HG03064 (cell line): Measurements from ENCODE around the gene USP44.
"Not testable (repeated sequence)": the region's sequence is repeated elsewhere in the genome, so short reads cannot be mapped to it uniquely, and the experiment has no call there.

Experiments used
- ATAC-seq: cut with Tn5 transposase; IDR thresholded peaks from one replicate; pipeline ENCODE4 v1.9.1; 2021; ENCODE audit warnings: low read depth; ENCODE audit not compliant: unreplicated experiment

USP44 gene

DNA sequence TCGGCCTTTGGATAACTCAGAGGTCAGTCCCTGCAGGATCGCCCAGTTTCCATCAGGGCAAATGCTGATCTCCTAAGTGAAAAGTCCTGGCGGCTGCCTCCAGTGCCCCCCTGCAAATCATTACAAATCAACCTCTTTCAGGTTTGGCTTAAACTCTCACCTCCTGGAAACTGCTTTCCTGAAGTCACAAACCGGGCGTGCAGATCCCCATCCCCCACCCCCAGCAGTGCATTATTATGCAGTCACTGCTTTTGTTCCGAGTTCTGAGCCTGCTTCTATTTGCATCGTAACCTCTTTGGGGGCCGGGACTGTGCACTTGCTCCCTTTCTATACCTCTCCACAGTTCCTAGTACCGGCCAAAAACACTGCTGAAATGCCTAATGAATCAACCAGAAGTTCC, at the start of gene USP44:
Gene USP44, minus strand, starts transcription at position 172 of the 400 bp plus-strand sequence. CDS start 17,220 bp downstream, outside the sequence.
- no peak for ATAC-seq

DNA sequence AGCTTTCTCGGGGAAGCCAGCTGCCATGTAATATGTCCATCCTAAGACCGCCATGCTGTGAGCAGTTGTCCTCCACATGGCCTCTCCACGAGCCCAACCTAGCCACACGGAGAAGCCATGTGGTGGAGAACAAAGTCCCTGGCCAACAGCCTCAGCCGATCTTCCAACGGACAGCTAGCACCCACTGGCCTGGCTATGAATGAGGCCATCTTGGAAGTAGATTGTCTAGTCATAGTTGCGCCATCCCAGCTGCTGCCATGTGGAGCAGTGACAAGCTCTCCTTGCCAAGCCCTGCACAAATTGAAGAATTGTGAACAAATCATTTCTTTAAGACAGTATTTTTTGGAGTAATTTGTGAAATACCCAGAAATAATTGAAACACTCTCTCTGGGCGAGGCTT, 49.3 kb upstream of the USP44 start:
- ATAC-seq: no peak

DNA sequence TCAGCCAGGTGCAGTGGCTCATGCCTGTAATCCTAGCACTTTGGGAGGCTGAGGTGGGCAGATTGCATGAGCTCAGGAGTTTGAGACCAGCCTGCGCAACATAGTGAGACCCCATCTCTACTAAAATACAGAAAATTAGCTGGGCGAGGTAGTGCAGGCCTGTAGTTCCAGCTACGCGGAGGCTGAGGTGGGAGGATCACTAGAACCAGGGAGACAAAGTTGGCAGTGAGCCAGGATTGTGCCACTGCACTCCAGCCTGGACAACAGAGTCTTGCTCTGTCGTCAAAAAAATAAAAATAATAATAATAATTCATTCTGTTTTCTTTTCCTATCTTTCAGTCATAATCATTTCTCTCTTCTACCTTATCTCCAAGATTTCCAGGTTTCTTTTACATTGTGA, 48.6 kb upstream of the USP44 start:
- no peak for ATAC-seq

DNA sequence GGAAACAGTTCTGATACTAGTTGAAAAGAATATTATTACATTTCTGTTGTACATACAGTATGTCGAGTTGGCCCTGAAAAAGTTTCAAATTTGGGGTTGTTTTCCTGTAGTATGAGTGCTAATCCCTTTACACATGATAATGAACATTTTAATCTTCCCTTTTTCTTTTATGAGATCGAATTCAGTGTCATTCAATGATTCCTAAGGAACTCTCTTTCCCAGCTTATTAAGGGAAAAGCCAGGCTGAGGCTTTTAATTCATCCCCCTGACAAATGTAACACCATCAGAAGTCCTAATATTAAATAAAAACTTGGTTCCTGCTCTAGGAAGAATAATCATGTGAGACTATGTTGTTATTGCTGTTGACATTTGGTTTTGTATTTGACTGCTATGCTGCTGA, 42.9 kb upstream of the USP44 start:
- ATAC-seq: no peak

DNA sequence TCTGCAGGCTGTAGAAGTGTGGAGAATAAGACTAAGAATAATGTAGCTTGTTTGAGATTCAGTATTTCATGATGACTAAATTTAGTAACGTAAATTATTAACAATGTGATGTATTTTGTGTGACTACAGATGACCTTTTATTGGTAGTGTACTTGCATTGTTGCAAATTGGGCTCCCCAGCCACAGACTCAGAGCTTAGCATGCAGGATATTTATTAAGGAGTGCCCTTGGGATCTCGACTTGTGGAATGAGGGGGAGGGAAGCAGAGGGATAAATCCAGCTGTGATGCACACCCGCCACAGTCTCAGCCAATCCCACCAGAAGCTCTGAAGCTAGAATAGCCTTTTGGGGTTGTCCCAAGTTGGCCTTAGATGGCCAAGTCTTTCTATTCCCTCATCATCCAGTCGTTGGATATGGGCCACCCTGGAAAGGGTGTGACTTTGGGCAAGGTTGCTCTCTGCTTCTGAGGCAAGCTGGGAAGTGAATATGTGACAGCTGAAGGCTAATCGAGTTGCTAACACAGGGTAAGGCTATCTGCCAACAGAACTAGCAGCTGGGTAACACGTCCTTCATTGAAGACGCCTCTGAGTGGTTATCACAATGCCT, 42.1 kb upstream of the USP44 start:
- ATAC-seq: no peak

DNA sequence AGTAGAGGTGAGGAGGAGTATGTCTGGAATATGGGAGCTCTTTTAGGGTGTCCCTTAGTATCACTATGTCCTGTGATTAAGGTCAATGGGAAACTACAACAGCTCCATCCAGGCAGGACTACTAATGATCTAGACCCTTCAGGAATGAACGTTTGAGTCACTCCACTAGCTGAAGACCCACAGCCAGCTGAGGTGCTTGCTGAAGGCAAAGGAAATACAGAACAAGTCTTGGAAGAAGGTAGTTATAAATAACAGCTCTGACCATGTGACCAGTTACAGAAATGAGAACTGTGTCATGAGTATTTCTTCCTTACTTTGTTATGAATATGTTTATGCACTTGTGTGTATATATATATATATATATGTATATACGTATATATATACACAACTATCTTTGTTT, 40.5 kb upstream of the USP44 start:
- no peak for ATAC-seq

DNA sequence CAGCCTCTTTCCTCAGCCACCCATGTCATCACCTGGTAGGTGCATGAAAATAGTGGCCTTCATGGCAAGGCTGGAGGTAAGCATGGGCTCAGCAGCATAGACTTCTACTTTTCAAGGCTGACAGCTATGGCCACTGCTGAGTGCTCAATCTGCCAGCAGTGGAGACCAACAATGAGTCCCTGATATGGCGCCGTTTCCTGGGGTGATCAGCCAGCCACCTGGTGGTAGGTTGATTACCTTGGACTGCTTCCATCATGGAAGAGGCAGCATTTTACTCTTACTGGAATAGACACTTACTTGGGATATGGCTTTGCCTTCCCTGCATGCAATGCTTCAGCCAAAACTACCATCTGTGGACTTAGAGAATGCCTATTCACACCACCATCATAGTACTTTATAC, 39.5 kb upstream of the USP44 start:
- ATAC-seq: no peak

DNA sequence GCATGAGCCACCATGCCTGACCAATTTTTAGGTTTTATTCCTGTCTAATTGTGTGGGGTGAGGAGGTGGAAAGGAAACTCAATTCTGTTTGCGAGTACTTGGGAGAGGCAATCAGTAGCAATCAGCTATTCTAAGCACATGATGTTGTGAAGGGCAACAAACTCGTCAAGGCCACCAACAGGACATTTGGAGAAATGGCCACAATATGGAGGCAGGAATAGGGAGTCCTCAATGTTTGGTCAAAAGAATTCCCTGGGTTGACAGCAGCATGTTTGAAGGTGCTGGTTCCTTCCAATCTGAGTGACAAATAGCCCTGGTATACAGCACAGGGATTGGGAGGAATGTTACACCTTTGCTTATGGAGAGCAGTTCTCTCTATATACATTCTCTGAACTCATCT, 32.7 kb upstream of the USP44 start:
- no peak for ATAC-seq

DNA sequence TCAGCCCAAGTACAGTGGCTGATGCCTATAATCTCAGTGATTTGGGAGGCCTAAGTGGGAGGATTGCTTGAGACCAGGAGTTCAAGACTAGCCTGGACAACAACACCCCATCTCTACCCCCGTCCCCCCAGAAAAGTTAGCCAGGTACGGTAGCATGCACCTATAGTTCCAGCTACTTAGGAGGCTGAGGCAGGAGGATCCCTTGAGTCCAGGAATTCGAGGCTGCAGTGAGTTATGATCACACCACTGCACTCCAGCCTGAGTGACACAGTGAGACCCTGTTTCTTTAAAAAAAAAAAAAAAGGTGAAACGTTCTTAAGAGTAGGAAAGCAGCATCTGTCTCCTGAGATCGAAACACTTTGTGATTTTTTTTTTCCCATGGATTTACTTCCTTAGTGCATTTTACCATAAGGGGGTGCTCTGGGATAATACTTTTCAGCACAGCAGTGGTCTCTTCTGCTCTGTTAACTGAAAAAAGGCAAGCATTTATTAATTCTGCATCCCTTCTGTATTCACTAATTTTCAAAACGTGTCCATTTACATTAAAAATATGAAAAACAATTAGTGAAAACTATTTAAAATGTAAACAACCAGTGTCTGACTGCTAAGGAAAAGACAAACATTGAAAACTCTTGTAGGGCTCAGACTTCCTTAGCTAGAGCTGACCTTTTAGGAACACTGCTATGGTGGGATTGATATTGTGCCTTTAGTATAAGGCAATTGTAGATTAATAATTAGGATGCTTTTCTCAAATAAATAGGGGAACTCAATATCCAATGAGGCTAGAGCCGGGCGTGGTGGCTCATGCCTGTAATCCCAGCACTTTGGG, 31.2 kb upstream of the USP44 start:
- ATAC-seq: no peak

DNA sequence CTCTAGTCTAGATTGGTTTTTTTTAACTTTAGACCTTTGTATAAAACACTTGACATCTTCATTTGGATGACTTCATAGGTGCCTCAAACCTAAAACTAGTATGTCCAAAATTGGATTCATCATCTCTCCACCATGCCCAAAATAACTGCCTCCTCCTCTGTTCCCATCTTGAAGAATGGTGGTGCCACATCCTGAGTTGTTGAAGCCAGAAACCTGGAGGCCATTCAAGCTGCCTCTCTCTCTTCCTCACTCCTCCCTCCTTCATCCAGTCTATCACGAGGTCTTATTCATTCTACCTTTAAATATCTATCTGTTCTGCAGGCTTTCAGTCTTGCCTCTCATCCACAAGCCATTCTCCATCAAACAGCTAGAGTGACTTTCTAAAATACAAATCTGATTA, 26.5 kb upstream of the USP44 start:
- no peak for ATAC-seq

DNA sequence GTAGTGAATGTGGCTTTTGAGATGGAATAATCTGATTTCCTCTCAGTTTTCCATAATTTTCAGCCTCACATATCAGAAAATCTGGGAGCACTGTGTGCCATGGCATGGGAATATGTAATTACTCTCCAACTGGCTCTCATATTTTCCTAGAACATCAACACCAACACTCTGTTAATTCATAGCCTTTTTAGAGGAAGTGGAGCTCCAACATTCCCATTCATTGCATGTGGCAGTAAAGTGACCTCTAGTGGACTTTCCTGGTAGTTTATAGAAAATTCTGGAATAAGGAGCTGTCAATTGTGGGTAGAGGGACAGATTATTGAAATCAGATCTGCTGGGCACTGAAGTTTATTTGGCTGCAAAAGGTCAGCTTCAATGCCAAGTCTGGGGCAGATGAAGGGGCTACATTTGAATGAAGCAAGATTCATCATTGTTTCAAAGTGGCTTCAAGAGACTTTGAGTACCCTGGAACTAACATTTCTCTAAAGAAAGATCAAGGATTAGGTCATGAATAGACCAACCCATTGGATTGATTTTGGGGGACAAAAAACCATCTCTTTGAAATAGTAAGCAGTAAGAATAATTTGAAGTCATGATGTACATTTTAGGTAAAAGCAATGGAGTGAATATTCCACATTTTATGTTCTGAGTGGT, 23.6 kb upstream of the USP44 start:
- no peak for ATAC-seq

DNA sequence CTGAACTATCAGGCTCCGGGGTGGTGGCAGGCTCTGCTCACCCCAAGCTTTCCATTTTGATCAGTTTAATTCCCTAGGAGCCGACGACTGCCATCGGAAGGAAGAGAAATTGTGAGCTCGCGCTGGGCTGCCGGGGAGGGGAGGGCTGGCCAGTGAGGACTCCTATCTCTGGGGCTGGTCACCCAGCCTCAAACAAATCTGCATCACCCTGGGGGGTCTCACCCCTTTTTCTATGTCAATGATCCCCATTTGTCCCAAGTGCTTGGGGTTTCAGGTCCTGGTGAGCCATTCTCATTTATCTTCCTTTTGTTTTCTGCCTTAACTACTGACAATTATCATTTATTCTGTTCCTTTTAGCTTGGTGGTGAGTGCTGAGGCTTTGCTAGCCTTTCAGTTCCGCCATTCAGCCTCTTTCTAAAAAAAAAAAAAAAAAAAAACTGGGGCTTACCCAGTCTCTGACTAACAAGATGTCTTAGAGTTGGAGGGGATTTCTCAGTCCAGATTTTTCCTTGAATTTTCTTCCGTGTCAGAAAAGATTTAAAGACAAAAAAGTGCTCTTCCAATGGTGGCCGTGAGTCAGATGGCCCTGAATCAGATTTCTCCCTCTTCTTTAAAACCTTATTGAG, 22.8 kb upstream of the USP44 start:
- ATAC-seq: no peak

DNA sequence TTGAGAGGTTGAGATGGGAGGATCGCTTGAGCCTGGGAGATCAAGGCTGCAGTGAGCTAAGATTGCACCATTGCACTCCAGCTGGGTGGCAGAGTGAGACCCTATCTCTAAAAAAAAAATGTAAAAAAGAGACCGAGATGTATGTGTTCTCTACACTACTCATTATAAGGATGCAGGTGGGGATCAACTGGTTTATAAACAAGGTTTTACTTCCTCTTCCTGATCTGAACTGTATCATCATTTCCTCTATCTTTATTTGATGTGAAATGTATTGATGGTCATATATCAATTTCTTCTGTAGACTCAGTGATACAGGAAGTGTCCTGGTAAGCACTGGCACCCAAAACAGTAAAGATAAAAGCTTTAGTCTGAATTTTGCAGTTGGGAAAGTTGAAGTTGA, 20.1 kb upstream of the USP44 start:
- no peak for ATAC-seq

DNA sequence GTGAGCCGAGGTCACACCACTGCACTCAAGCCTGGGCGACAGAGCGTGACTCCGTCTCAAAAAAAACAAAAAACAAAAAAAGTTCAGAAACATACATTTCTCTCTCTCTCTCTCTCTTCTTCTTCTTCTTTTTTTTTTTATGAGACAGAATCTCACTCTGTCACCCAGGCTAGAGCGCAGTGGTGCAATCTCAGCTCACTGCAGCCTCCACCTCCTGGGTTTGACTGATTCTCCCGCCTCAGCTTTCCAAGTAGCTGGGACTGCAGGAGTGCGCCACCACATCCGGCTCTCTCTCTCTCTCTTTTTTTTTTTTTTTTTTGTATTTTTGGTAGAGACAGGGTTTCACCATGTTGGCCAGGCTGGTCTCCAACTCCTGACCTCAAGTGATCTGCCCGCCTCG, 16.8 kb upstream of the USP44 start:
- ATAC-seq: not testable (repeated sequence)

DNA sequence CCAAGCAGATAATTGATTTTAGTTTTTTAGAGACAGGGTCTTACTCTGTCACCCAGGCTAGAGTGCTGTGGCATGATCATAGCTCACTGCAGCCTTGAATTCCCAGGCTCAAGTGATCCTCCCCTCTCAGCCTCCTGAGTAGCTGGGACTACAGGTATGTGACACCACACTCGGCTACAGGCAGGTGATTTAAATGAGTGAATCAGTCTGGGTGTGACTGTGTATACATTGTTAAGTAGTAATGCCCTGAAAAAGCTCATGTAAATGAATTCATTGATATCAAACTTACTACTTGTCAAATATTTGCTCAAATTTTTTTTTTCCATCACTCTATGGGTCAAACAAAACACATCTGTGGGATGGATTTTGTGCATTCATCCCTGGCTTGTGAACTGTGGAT, 6.3 kb upstream of the USP44 start:
- no peak for ATAC-seq

DNA sequence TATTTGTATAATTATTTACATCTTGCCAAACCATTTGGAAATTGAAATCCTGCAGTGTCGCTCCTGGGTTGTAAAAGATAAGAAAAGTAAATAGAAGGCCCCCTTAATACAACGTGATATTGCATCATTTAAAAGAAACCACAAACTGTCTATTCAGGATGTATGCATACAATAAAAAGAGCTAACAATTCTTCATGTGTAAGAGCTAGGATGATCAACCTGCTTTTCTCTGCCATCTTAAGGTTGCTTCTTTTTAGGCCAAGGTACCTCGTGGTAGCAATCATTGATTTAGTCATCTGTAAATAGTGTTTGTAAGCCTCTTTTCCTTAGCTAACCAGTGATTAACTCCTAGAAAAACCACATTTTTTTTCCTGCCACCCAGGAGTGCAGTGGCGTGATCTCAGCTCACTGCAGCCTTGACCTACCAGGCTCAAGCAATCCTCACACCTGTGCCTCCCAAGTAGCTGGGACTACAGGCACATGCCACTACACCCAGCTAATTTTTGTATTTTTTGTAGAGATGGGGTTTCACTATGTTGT, 3.3 kb upstream of the USP44 start:
- ATAC-seq: no peak

DNA sequence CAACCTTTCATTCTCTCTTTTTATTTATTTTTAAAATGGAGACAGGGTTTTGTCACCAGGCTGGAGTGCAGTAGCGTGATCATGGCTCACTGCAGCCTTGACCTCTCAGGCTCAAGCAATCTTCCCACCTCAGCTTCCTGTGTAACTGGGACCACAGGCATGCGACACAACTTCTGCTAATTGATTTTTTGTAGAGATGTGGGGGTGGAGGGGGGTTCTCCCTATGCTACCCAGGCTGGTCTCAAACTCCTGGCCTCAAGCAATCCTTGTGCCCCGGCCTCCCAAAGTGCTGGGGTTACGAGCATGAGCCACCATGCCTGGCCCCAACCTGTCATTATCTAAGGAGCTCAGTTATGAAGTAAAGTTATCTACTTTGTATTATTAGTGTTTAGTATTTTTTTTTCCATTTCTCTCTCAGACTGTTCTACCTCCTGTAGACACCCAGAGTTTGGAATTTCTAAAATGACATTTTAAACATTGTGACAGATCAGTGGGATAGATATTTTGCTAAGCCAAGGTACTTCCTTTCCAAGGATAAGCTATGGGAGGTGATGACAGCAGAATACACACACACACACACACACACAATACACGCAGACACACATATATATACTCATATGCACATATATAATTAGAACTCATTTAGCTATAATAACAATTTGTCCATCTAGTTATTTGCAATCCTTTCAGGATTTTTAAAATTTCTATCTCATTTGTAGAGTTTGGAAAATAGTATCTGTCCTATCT, 2.1 kb upstream of the USP44 start:
- ATAC-seq: no peak

DNA sequence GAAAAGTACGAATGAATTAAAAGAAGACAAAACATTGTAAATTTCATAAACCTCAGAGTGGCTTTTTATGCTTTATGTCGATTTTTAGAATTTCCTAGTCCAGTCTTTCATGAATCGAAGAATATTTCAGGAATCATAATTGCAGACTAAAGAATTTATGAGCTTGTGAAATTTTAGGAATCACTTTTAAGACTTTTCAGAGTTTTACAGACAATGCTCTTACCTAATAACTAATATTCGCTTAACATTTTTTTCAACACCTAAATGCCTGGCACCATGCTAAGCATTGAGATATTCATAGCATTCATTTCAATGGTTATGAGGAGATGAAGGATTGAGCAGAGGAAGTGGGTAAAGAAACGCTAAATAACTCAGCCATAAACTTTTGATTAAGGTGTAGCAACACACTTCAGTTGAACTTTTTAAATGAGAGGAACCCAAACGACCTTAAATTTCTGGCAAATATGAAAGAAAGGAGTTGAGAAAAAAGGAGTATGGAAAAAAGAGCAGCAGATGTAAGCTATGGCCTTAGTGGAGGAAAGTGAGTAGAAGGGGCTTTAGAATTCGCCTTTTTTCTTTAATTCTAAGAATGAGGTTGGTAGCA, 739 bp upstream of the USP44 start:
- no peak for ATAC-seq

DNA sequence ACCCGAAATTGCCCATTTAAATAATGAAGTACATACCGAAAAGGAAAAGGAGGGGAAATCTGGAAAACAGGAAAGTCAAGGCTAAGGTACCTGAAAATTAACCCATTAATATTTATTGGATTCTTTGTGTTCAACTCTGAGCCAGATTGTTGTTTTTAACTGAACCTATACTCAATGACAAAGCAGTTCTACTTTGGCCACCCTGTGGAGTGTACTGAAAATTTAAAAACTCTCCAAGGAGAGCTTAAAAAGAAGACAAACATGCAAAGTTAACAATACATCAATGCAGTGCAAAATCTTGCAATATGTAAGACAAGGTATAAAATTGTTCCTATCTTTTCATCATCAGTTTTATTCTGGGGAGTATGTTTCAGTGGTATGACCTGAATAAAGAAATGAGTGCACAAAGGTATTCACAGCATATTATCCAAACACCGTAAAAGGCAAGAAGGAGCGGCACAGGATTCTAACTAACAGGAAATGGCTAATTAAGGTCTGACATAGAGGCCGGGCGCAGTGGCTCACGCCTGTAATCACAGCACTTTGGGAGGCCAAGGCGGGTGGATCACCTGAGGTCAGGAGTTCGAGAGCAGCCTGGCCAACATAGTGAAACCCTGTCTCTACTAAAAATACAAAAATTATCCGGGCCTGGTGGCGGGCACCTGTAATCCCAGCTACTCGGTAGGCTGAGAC, 1.7 kb downstream of the USP44 start:
- no peak for ATAC-seq
